ENCODE data around the gene PBX2. TPM values are rescaled to one million over a fixed set of nuclear protein-coding genes. Genes with fewer than 3 reads are reported as not detected.

PBX2 gene
- total RNA-seq, 2 donors from 2014 or later, result 61.5 to 102 TPM

DNA sequence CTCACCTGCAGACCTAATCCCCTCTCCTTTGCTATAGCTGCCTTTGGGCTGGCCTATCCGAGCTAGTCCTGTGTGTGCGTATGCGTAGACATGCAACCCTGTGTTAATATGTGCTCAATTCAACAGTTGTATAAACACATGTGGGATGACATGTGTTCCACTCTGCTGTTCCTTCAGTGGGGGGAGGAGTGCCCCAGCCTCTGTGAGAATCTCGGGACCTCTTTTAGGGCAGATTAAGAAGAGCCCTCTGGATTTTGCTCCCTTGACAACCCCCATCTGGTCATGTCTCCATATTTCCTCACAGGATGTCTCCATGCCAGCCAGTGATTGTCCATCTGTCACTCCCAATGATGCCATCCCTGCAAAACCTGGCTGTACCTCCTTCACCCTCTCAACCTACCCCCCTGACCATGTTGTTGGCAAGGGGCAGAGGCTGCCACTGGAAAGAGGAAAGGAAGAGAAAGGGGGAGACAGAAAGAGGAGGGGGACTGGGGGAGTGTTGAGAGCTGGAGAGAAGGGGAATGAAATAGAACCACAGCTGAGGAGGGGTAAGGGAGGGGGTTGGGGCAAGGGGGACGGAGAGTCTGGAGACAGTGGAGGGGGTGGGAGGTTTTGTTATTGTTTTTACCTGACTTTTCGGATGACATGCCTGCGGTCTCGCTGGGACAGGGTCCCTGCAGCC lies 38.7 kb downstream of the PBX2 start:
- H3K4me3 ChIP-seq, result peak overlapping the region; percentile 20 to 27
- no peak for DNase-seq (ENCODE audit: low spot score)

GRCh38 chr6:32149932-32150870 lies 39.8 kb downstream of the PBX2 start:
- Histone ChIP-seq H3K4me1 (replicated peaks) (peaks cover 9% of the 10 kb centered on the region), H3K27me3 (replicated peaks; ENCODE audit: insufficient read depth) (no peaks in the 10 kb centered on the region), H3K4me3 (peak overlapping the region in 1 of 2 donors; percentile 8), H3K36me3 (no peaks in the 10 kb centered on the region), H3K27ac (no peak overlapping the region), H3K9me3 (no peaks in the 10 kb centered on the region)
- no peak for DNase-seq (ENCODE audit: low spot score)
- WGBS, result 54% methylated on average over 44 of the region's 55 CpGs
- intact Hi-C loops (cut with DNase I), result loop anchor here (2.0 to 10.0 kb wide), 3 partner anchors 19 to 245 kb away; partner anchors contain the start of genes FKBPL and ZBTB12
- TF ChIP-seq CTCF (IDR thresholded peaks at IDR 0.05) (no peak), POLR2A (IDR thresholded peaks at IDR 0.05) (no peak), POLR2AphosphoS5 (IDR thresholded peaks at IDR 0.05) (no peak)

More for the DNA sequence above, 38.7 kb downstream of the PBX2 start:
- Histone ChIP-seq H3K27me3 (replicated peaks; ENCODE audit: insufficient read depth) (no peaks in the 10 kb centered on the region), H3K36me3 (no peaks in the 10 kb centered on the region), H3K27ac (peak overlapping the region; percentile 88 to 89), H3K9me3 (no peaks in the 10 kb centered on the region), H3K4me1 (replicated peaks) (peaks cover 14% of the 10 kb centered on the region)
- TF ChIP-seq POLR2AphosphoS5 (IDR thresholded peaks at IDR 0.05), result no peak
- TF ChIP-seq CTCF (IDR thresholded peaks at IDR 0.05), result no peak
- intact Hi-C loops (cut with DNase I), result loop anchor here (2.0 to 10.0 kb wide), 3 partner anchors 21 to 247 kb away; partner anchors contain the start of genes FKBPL and ZBTB12
- 25% methylated on average over 8 of the region's 8 CpGs for WGBS

- no peak for DNase-seq (ENCODE audit: low spot score)
- TF ChIP-seq CTCF (IDR thresholded peaks at IDR 0.05) (no peak), POLR2A (IDR thresholded peaks at IDR 0.05) (no peak)
- H3K36me3 ChIP-seq, result no peaks in the 10 kb centered on the region
- no peaks in the 10 kb centered on the region for H3K9me3 ChIP-seq
- no peak overlapping the region for H3K27ac ChIP-seq
- no peaks in the 10 kb centered on the region for H3K27me3 ChIP-seq (replicated peaks; ENCODE audit: insufficient read depth)
- peaks cover 5% of the 10 kb centered on the region for H3K4me1 ChIP-seq (replicated peaks)
- peak overlapping the region in 1 of 2 donors; percentile 7 for H3K4me3 ChIP-seq
- intact Hi-C loops (cut with DNase I), result no loop called here
- WGBS, result 64% methylated on average over 47 of the region's 47 CpGs
Observed at GRCh38 chr6:32149092-32149755, 40.8 kb downstream of the PBX2 start.

- peak; percentile 34 for DNase-seq (ENCODE audit: low spot score)
- H3K4me3 ChIP-seq, result peak overlapping the region in 1 of 2 donors; percentile 7
- WGBS, result 31% methylated on average over 39 of the region's 39 CpGs
- no peaks in the 10 kb centered on the region for H3K36me3 ChIP-seq
- peaks cover 5% of the 10 kb centered on the region for H3K4me1 ChIP-seq (replicated peaks)
- no peaks in the 10 kb centered on the region for H3K9me3 ChIP-seq
- intact Hi-C loops (cut with DNase I), result no loop called here
- no peak overlapping the region for H3K27ac ChIP-seq
- TF ChIP-seq CTCF (IDR thresholded peaks at IDR 0.05), result peak in 2 of 4 experiments; percentile 9 to 34
- no peak for TF ChIP-seq POLR2AphosphoS5 (IDR thresholded peaks at IDR 0.05)
- TF ChIP-seq POLR2A (IDR thresholded peaks at IDR 0.05), result no peak
- H3K27me3 ChIP-seq (replicated peaks; ENCODE audit: insufficient read depth), result no peaks in the 10 kb centered on the region
Observed at GRCh38 chr6:32148289-32149091, 41.5 kb downstream of the PBX2 start.

Data from prostate gland (tissue), 2 donors.